GM21528 (cell line): Measurements from ENCODE around the gene NUCB2.
A peak's percentile ranks its signal among the peaks of the same experiment; 100 is the strongest.
"Not testable (repeated sequence)": the region's sequence is repeated elsewhere in the genome, so short reads cannot be mapped to it uniquely, and the experiment has no call there.

Source experiments
- ATAC-seq: cut with Tn5 transposase; IDR thresholded peaks from one replicate; pipeline ENCODE4 v1.9.1; 2021; ENCODE audit warnings: mild to moderate bottlenecking, moderate library complexity; ENCODE audit not compliant: unreplicated experiment, low FRiP score

NUCB2 gene

DNA sequence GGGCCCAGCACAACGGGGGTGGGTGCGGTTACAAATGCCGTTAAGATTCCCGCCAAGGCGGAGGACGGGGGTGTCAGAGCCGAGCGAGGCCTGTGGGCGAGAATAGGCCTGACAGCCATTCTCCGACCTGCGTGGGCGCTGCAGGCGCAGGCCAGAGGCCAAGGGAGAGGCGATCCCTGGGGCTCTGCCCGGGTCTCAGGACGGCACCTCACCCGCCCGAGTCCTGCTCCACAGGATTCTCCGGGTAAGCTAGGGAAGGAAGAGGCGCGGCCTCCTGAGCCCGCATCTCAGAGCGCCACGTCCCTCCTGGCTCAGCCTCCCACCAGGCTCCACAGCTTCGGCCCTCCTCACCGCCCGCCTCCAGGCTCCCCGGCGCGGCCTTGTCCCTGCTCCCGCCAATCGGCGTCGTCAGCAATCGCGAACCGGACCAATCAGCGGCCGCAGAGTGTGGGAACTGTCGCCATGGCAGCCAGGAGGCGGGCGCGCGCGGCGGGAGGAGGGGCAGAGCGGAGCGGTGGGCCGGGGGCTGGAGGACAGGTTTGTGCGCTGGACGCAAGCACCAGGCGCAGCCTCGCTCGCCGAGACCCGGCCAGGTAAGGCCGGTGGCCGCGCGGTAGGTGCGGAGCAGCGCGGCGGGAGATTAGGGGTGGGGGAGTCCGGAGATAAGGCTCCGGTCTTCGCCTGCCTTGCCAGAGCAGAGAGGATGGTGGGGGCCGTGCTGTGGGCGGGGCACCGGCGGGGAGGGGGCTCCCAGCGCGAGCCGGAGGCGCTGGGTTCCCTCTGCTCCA lies at the start of gene NUCB2:
Gene NUCB2 (plus strand): TSS at position 504 of the 788 bp plus-strand sequence. CDS start 18,585 bp downstream, outside the sequence.
- peak; percentile 98 for ATAC-seq

- not testable (repeated sequence) for ATAC-seq
Observed at GRCh38 chr11:17228186-17228925, 48.2 kb upstream of the NUCB2 start.

DNA sequence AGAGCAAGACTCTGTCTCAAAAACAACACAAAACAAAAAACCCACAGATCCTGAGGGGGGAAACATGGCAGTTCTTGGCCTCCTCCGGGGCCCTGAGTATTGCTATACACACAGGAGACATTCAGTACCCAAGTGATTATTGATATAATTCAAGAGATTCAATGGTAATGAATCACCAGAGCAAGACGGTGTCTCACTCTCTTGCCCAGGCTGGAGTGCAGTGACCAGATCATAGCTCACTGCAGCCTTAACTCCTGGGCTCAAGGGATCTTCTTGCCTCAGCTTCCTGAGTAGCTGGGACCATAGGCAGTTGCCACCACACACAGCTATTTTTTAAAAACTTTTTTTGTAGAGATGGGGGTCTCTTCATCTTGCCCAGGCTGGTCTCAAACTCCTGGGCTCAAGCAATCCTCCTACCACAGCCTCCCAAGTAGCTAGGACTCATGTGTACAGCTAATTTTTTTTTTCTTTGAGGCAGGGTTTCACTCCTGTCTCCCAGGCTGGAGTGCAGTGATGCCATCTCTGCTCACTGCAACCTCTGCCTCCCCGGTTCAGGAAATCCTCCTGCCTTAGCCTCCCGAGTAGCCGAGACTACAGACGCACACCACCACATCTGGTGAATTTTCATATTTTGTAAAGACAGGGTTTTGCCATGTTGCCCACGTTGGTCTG lies 46.9 kb upstream of the NUCB2 start:
- no peak for ATAC-seq

GRCh38 chr11:17230867-17231851 lies 45.4 kb upstream of the NUCB2 start:
- ATAC-seq = peak; percentile 92

DNA sequence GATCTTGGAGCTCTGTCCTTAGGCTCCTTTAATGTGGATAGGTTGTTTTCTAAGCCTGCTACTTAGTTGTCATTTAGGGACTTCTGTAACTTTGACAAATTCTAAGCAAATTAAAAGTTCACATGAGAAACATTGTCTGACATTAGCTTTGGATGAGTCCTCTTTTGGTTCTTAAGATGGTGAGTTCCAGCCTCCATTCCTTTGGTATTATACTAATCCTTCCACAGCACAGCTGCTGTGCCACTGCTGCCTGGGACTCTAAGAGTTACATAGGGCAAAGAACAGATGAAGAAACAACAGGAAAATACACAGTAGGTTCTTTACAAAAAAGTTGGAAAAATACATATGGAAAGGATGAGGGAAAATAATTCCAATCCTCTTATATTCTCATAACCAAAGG lies 43.4 kb upstream of the NUCB2 start:
- ATAC-seq = no peak

DNA sequence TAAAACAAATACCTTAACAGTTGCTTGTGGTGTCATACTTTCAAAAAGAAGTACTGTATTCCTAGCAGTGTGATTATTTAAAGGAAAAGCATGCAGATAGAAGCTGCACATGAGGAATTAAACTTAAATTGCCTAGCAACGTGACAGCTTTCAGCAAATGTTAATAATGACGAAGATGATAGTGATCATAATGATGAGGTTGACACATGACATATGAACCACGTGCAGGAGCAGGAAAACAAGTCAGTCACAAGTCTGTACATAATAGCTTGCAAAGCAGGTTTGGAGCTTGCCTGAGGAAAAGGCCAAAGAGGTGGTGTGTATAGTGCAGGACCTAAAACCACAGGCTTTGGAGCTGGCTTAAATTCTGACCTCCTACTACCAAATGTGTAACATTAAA lies 38.2 kb upstream of the NUCB2 start:
- ATAC-seq = no peak

DNA sequence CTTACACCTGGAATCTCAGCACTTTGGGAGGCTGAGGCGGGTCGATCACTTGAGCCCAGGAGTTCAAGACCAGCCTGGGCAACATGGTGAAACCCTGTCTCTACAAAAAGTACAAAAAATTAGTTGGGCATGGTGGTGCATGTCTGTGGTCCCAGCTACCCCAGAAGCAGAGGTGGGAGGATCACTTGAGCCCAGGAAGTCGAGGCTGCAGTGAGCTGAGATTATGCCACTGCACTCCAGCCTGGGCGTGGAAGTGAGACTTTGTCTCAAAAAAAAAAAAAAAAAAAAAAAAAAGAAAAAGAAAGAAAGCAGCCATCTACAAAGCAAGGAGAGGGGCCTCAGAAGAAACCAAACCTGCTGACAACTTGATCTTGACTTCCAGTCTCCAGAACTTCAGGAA lies 36.6 kb upstream of the NUCB2 start:
- not testable (repeated sequence) for ATAC-seq

GRCh38 chr11:17240780-17241179 lies 35.8 kb upstream of the NUCB2 start:
- ATAC-seq = no peak

DNA sequence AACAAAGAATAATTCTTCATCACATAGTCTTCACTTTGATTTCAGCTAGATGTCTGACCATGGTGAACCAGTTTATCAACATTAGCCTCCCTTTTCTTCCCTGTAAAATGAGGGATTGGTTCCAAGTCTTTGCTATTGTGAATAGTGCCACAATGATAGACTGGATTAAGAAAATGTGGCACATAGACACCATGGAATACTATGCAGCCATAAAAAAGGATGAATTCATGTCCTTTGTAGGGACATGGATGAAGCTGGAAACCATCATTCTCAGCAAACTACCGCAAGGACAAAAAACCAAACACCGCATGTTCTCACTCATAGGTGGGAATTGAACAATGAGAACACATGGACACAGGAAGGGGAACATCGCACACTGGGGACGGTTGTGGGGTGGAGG lies 33.6 kb upstream of the NUCB2 start:
- ATAC-seq = not testable (repeated sequence)

DNA sequence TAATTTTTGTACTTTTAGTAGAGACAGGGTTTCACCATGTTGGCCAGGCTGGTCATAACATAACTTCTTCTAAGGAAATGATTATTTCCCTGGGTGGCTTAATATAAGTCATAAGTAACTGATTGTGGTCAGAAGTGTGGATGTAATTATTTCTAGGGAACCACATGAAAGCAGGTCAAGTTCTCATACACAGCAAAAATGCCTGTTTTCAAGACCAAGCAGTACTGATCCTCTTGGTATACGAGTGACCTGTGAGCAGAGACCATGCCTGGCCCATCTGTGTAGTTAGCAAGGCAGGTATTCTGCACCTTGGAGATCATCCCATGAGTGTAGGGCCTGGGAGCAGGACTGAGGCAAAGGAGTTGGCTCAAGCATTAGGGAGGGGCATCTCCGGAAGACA lies 32.5 kb upstream of the NUCB2 start:
- ATAC-seq = peak; percentile 78

GRCh38 chr11:17250561-17251350 lies 25.8 kb upstream of the NUCB2 start:
- no peak for ATAC-seq

DNA sequence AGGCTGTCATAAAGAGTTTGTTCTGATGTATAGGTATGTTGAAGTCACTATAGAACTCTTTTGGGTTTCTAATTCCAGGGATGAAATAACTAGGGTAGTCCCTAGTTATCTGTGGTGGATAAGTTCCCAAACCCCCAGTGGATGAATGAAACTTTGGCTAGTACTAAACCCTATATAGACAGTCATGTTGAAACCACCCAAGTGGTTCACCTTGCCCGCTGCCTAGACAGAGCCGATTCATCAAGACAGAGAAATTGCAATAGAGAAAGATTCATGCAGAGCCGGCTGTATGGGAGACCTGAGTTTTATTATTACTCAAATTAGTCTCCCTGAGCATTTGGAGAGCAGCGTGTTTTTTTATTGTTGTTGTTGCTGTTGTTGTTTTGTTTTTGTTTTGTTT lies 23.8 kb upstream of the NUCB2 start:
- no peak for ATAC-seq

DNA sequence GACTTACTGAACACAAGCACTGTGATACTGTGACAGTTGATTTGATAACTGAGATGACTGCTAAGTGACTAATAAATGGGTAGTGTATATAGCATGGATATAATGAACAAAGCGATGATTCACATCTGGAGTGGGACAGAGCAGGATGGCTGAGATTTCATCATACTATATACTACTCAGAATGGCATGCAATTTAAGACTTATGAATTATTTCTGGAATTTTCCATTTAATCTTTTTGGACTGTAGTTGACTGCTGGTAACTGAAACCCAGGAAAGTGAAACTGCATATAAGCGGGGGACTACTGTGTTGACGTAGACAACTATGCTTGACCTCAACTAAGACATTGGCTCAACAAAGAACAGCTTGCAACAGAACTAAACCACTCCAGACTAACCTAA lies 20.0 kb upstream of the NUCB2 start:
- ATAC-seq = no peak

GRCh38 chr11:17257196-17257595 lies 19.3 kb upstream of the NUCB2 start:
- ATAC-seq = no peak

- ATAC-seq = no peak
Observed at GRCh38 chr11:17258670-17259069, 17.9 kb upstream of the NUCB2 start.

DNA sequence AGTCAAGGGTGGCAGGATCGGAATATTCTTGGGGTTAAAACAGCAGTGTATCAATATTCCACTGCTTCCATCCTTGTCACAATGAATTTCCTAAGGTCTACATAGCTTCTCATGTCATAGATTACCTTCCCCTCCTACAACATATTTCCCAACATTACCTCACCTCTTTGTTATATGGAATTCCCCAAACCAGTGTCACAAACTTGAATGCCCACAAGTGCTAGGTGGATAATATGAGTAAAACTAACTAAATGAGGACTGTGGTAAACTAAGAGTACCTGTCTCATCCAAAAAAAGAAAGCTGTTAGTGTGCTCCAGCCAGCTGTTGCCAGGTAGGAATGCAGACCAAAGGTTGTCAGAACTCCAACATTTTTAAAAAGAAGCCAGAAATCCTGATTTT lies 17.0 kb upstream of the NUCB2 start:
- ATAC-seq = no peak

GRCh38 chr11:17260020-17260419 lies 16.5 kb upstream of the NUCB2 start:
- no peak for ATAC-seq

DNA sequence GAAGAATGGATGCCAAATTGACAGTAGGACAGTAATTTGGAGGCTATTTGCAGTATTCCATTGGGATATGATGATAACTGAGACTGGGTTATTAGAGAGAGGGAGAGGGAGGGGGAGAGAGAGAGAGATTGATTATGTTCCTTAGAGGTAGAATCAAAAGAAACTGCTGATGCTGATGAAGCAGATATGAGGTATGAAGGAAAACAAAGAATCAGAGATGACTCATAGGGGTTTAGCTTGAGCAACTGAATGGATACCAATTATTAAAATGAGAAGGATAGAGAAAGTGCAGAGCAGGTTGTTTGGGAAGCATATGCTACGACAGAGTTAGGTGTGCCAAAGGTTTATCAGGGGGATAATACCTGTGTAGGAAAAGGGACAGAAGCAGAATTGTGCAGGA lies 12.8 kb upstream of the NUCB2 start:
- ATAC-seq = no peak

GRCh38 chr11:17266781-17267180 lies 9.8 kb upstream of the NUCB2 start:
- ATAC-seq = no peak
